ENCODE measurements around the gene LAD1.
A peak's percentile ranks its signal among the peaks of the same experiment; 100 is the strongest.

GRCh38 chr1:201348211-201348566 is 50.9 kb downstream of the LAD1 start:
- TF ChIP-seq POLR2A (IDR thresholded peaks at IDR 0.05) (no peak), CTCF (IDR thresholded peaks at IDR 0.05) (peak in 2 of 3 experiments; percentile 14 to 38)

Data from vagina (tissue), 2 donors.